Calu3 (cell line): ENCODE measurements around the gene RPS6KA2. TPM values are rescaled to one million over a fixed set of nuclear protein-coding genes. Genes with fewer than 3 reads are reported as not detected.

Source experiments
- BruUV-seq: library from RNA; stranded (reverse); fragments of 400-500 nt; replicated peaks from 2 replicates; lab custom pipeline; 2021; lab: Mats Ljungman, UMichigan
- CTCF ChIA-PET: fragments of 300-600 bp; sonication (Branson Sonifier 250); formaldehyde crosslinking; loops from one replicate; lab custom pipeline; 2022; ENCODE audit warnings: antibody characterized with exemption; lab: Charles Lee
- DNase-seq: peaks from one replicate; pipeline ENCODE4 v3.0.0; 2022
- H3K27ac Mint-ChIP-seq: one replicate; pipeline ENCODE4 v1.8.0; 2022; ENCODE audit warnings: mixed read lengths; ENCODE audit not compliant: unreplicated experiment
- H3K27me3 Mint-ChIP-seq: one replicate; pipeline ENCODE4 v1.8.0; 2022; ENCODE audit warnings: mixed read lengths; ENCODE audit not compliant: unreplicated experiment
- H3K36me3 Mint-ChIP-seq: one replicate; pipeline ENCODE4 v1.8.0; 2022; ENCODE audit warnings: mild to moderate bottlenecking, moderate library complexity, mixed read lengths; ENCODE audit not compliant: insufficient read depth, unreplicated experiment
- H3K4me1 Mint-ChIP-seq: one replicate; pipeline ENCODE4 v1.8.0; 2022; ENCODE audit warnings: mild to moderate bottlenecking, low read depth, mixed read lengths; ENCODE audit not compliant: unreplicated experiment
- H3K4me3 Mint-ChIP-seq: one replicate; pipeline ENCODE4 v1.8.0; 2022; ENCODE audit warnings: mild to moderate bottlenecking, low read depth, moderate library complexity, mixed read lengths; ENCODE audit not compliant: unreplicated experiment
- H3K9me3 Mint-ChIP-seq: one replicate; pipeline ENCODE4 v1.8.0; 2022; ENCODE audit warnings: low read depth, mixed read lengths; ENCODE audit not compliant: unreplicated experiment
- intact Hi-C: fragments of 100-400 bp; cut with micrococcal nuclease; formaldehyde crosslinking; loops from one replicate; pipeline ENCODE4 v1.10.0; 2022; ENCODE audit not compliant: unreplicated experiment
- total RNA-seq: library from RNA; stranded (reverse); gene quantifications from 2 replicates; pipeline ENCODE4 v1.2.3, GENCODE V29; 2022
- TF ChIP-seq, protein P1 (sequence below): fragments of 200-600 bp; IDR thresholded peaks from one replicate; pipeline ENCODE4 v1.8.0; 2022; ENCODE audit warnings: antibody characterized with exemption; ENCODE audit not compliant: unreplicated experiment

RPS6KA2 gene
- total RNA-seq, 1 experiment from 2014 or later = 41.3 TPM

DNA sequence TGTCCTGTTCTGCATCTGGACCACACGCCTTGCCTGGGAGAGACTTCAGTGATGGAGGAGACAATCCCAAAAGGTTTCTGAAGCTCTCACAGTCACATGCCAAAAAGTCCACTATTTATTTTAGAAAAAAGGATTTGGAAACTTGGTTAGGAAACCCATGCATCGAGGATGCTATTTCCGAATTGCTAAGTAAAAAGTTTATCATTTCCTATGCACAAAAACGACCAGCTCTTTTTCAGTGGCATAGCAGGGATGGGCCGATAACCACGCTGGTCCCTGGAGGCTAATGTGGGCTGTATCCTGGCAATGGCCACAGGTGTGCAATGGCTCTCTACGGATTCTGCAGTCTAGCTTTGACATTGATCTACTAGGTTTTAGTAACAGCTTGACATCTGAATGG lies 74.5 kb downstream of the RPS6KA2 start:
- intact Hi-C loops = no loop called here
- no peak overlapping the region for H3K4me3 Mint-ChIP-seq
- H3K27me3 Mint-ChIP-seq = no peaks in the 10 kb centered on the region
- DNase-seq = no peak
- TF ChIP-seq, protein P1, sequence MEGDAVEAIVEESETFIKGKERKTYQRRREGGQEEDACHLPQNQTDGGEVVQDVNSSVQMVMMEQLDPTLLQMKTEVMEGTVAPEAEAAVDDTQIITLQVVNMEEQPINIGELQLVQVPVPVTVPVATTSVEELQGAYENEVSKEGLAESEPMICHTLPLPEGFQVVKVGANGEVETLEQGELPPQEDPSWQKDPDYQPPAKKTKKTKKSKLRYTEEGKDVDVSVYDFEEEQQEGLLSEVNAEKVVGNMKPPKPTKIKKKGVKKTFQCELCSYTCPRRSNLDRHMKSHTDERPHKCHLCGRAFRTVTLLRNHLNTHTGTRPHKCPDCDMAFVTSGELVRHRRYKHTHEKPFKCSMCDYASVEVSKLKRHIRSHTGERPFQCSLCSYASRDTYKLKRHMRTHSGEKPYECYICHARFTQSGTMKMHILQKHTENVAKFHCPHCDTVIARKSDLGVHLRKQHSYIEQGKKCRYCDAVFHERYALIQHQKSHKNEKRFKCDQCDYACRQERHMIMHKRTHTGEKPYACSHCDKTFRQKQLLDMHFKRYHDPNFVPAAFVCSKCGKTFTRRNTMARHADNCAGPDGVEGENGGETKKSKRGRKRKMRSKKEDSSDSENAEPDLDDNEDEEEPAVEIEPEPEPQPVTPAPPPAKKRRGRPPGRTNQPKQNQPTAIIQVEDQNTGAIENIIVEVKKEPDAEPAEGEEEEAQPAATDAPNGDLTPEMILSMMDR = no peak
- no TSS peak for BruUV-seq
- CTCF ChIA-PET = no interaction called here
- peaks cover 11% of the 10 kb centered on the region for H3K36me3 Mint-ChIP-seq
- H3K9me3 Mint-ChIP-seq = no peaks in the 10 kb centered on the region
- H3K4me1 Mint-ChIP-seq = peaks cover 27% of the 10 kb centered on the region
- no peak overlapping the region for H3K27ac Mint-ChIP-seq

GRCh38 chr6:166551754-166552495 lies 75.1 kb downstream of the RPS6KA2 start:
- TF ChIP-seq, protein P1 = no peak
- peaks cover 6% of the 10 kb centered on the region for H3K36me3 Mint-ChIP-seq
- no peaks in the 10 kb centered on the region for H3K27me3 Mint-ChIP-seq
- no peak for DNase-seq
- no peak overlapping the region for H3K4me3 Mint-ChIP-seq
- no peaks in the 10 kb centered on the region for H3K9me3 Mint-ChIP-seq
- intact Hi-C loops = no loop called here
- BruUV-seq = no TSS peak
- no peak overlapping the region for H3K27ac Mint-ChIP-seq
- H3K4me1 Mint-ChIP-seq = peaks cover 20% of the 10 kb centered on the region
- CTCF ChIA-PET = no interaction called here

- no peak for DNase-seq
- intact Hi-C loops = no loop called here
- CTCF ChIA-PET = no interaction called here
- Mint-ChIP-seq H3K36me3 (peaks cover 5% of the 10 kb centered on the region), H3K27me3 (no peaks in the 10 kb centered on the region), H3K4me1 (peaks cover 18% of the 10 kb centered on the region), H3K9me3 (no peaks in the 10 kb centered on the region), H3K4me3 (no peak overlapping the region), H3K27ac (no peak overlapping the region)
- TF ChIP-seq, protein P1 = no peak
- no TSS peak for BruUV-seq
Observed at GRCh38 chr6:166546653-166547052, 80.4 kb downstream of the RPS6KA2 start.

- Mint-ChIP-seq H3K4me3 (no peak overlapping the region), H3K36me3 (peaks cover 11% of the 10 kb centered on the region), H3K4me1 (peaks cover 30% of the 10 kb centered on the region), H3K9me3 (no peaks in the 10 kb centered on the region), H3K27ac (no peak overlapping the region), H3K27me3 (no peaks in the 10 kb centered on the region)
- CTCF ChIA-PET = no interaction called here
- no peak for DNase-seq
- TF ChIP-seq, protein P1 = no peak
- intact Hi-C loops = no loop called here
- no TSS peak for BruUV-seq
Observed at GRCh38 chr6:166545156-166546034, 81.7 kb downstream of the RPS6KA2 start.
